Transverse colon (tissue), 4 donors: ENCODE results near the gene LRRC38.

Experiments
- CTCF ChIP-seq, 5 experiments: fragments of 200-600 bp in 3 of 5; fragments of 450-650 bp in 2 of 5; sonication (generic) in 3 of 5; IDR thresholded peaks; 1 replicate in 2 of 5; 2 replicates in 3 of 5; pipeline ENCODE4 v1.5.1; 2016 to 2017; ENCODE audit warnings: antibody characterized with exemption in 5 of 5, inconsistent platforms in 3 of 5, mild to moderate bottlenecking in 2 of 5, moderate library complexity in 1 of 5
- EP300 ChIP-seq: sonication (generic); formaldehyde crosslinking; IDR thresholded peaks from one replicate; pipeline ENCODE4 v1.6.1; 2017; ENCODE audit warnings: antibody characterized with exemption, low read depth
- POLR2A ChIP-seq: fragments of 450-650 bp; IDR thresholded peaks from one replicate; pipeline ENCODE4 v1.6.1; 2016; ENCODE audit warnings: antibody characterized with exemption, mild to moderate bottlenecking, moderate library complexity
- POLR2AphosphoS5 ChIP-seq, 3 donors: sonication (generic); formaldehyde crosslinking; IDR thresholded peaks; one replicate each; pipeline ENCODE4 v1.6.1; 2016; ENCODE audit warnings: antibody characterized with exemption in 3 of 3

DNA sequence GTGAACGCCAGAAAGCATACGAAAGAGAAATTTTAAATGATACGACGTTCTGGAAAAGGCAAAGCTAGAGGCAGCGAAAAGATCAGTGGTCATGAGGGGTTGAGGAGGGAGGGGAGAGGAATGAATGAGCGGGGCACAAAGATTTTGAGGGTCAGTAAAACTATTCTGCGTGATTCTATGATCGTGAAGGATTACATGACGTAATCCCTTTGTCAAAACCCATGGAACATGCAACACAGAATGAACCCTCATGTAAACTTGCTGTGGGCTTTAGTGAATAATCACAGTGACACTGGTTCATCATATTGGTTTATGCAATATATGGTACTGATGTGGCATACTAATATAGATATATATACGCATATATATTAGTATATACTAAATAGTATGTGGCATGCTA is 13.0 kb downstream of the LRRC38 start:
- TF ChIP-seq POLR2AphosphoS5 (IDR thresholded peaks at IDR 0.05) (no peak), CTCF (IDR thresholded peaks at IDR 0.05) (no peak), POLR2A (no peak), EP300 (no peak)
